WTC11 (cell line): Measurements from ENCODE around the gene SGSM2. TPM values are rescaled to one million over a fixed set of nuclear protein-coding genes. Genes with fewer than 3 reads are reported as not detected.

Experiments
- ATAC-seq: fragments of 200-7000 bp; cut with Tn5 transposase; 2 replicates; pipeline ENCODE4 v1.10.0; 2021; ENCODE audit warnings: mild to moderate bottlenecking, moderate library complexity
- CTCF ChIA-PET: fragments of 300-600 bp; sonication (Branson Sonifier 250); formaldehyde crosslinking; loops from one replicate; lab custom pipeline; 2021; ENCODE audit warnings: antibody characterized with exemption; lab: Charles Lee
- POLR2A ChIA-PET: fragments of 350-600 bp; sonication (Branson Sonifier 250); formaldehyde crosslinking; loops from one replicate; lab custom pipeline; 2021; ENCODE audit warnings: antibody characterized with exemption; lab: Charles Lee
- DNase-seq: peaks from one replicate; pipeline ENCODE4 v3.0.0; 2021; ENCODE audit warnings: low spot score
- H3K27ac Mint-ChIP-seq: 2 replicates; pipeline ENCODE4 v1.8.0; 2021; ENCODE audit warnings: mixed read lengths
- H3K27me3 Mint-ChIP-seq: 2 replicates; pipeline ENCODE4 v1.8.0; 2021; ENCODE audit warnings: low read depth, mild to moderate bottlenecking, moderate library complexity, mixed read lengths
- H3K36me3 Mint-ChIP-seq: 2 replicates; pipeline ENCODE4 v1.8.0; 2021; ENCODE audit warnings: mixed read lengths
- H3K4me1 Mint-ChIP-seq: 2 replicates; pipeline ENCODE4 v1.8.0; 2022; ENCODE audit warnings: mixed read lengths
- H3K4me3 Mint-ChIP-seq: 2 replicates; pipeline ENCODE4 v1.8.0; 2021; ENCODE audit warnings: mild to moderate bottlenecking, moderate library complexity, mixed read lengths
- H3K9me3 Mint-ChIP-seq: 2 replicates; pipeline ENCODE4 v1.8.0; 2021; ENCODE audit warnings: mixed read lengths
- KAT7 ChIP-seq: sonication (generic); formaldehyde crosslinking; IDR thresholded peaks from 2 replicates; pipeline ENCODE4 v1.8.1; 2023; ENCODE audit warnings: missing genetic modification reagents, mild to moderate bottlenecking, borderline replicate concordance
- RORB ChIP-seq: fragments of 250-450 bp; sonication (Bioruptor Pico); IDR thresholded peaks from 2 replicates; pipeline ENCODE4 v1.9.0; 2021; ENCODE audit warnings: mild to moderate bottlenecking
- ZNF317 ChIP-seq: sonication (generic); formaldehyde crosslinking; IDR thresholded peaks from 2 replicates; pipeline ENCODE4 v1.8.1; 2023; ENCODE audit warnings: low read depth, mild to moderate bottlenecking, moderate library complexity, missing genetic modification reagents, borderline replicate concordance
- total RNA-seq: library from RNA; stranded (reverse); gene quantifications from 3 replicates; pipeline ENCODE4 v1.2.3, GENCODE V29; 2021
- TF ChIP-seq, protein P1 (sequence below): sonication (generic); formaldehyde crosslinking; IDR thresholded peaks from 2 replicates; pipeline ENCODE4 v1.8.1; 2023; ENCODE audit warnings: mild to moderate bottlenecking, missing genetic modification reagents, borderline replicate concordance
- TF ChIP-seq, protein P2 (sequence below): sonication (generic); formaldehyde crosslinking; IDR thresholded peaks from 2 replicates; pipeline ENCODE4 v1.8.0; 2023; ENCODE audit warnings: mild to moderate bottlenecking, missing genetic modification reagents
- TF ChIP-seq, protein P3 (sequence below): sonication (generic); formaldehyde crosslinking; IDR thresholded peaks from 2 replicates; pipeline ENCODE4 v1.8.0; 2023; ENCODE audit warnings: missing genetic modification reagents, mild to moderate bottlenecking, borderline replicate concordance
- TF ChIP-seq, protein P4 (sequence below): fragments of 250-450 bp; sonication (Bioruptor Pico); IDR thresholded peaks from 2 replicates; pipeline ENCODE4 v1.9.0; 2021; ENCODE audit warnings: mild to moderate bottlenecking
- TF ChIP-seq, protein P5 (sequence below): fragments of 200-600 bp; IDR thresholded peaks from 2 replicates; pipeline ENCODE4 v1.8.0; 2022; ENCODE audit warnings: antibody characterized with exemption
- TF ChIP-seq, protein P6 (sequence below): fragments of 250-450 bp; sonication (Bioruptor Pico); IDR thresholded peaks from 2 replicates; pipeline ENCODE4 v1.9.0; 2021; ENCODE audit warnings: mild to moderate bottlenecking, borderline replicate concordance

The SGSM2 gene
- total RNA-seq, 1 experiment from 2014 or later = 50.3 TPM

GRCh38 chr17:2415081-2415480 is 77.8 kb downstream of the SGSM2 start:
- Mint-ChIP-seq H3K27ac (peak overlapping the region; percentile 32; the same call in 1 of the 2 replicates), H3K4me3 (no peak overlapping the region), H3K9me3 (no peaks in the 10 kb centered on the region), H3K27me3 (no peaks in the 10 kb centered on the region), H3K36me3 (peaks cover 34% of the 10 kb centered on the region), H3K4me1 (peaks cover 5% of the 10 kb centered on the region)
- ChIA-PET CTCF (interaction anchor here (0.6 to 3.3 kb wide), 13 partner anchors 10 to 1219 kb away, joined by 3 to 268 read pairs (median 21); partner anchors contain the start of gene MNT), POLR2A (interaction anchor here (0.6 to 1.3 kb wide), 3 partner anchors 22 to 372 kb away, joined by 3 to 7 read pairs (median 5); no protein-coding TSS in a partner anchor)
- TF ChIP-seq, protein P1, sequence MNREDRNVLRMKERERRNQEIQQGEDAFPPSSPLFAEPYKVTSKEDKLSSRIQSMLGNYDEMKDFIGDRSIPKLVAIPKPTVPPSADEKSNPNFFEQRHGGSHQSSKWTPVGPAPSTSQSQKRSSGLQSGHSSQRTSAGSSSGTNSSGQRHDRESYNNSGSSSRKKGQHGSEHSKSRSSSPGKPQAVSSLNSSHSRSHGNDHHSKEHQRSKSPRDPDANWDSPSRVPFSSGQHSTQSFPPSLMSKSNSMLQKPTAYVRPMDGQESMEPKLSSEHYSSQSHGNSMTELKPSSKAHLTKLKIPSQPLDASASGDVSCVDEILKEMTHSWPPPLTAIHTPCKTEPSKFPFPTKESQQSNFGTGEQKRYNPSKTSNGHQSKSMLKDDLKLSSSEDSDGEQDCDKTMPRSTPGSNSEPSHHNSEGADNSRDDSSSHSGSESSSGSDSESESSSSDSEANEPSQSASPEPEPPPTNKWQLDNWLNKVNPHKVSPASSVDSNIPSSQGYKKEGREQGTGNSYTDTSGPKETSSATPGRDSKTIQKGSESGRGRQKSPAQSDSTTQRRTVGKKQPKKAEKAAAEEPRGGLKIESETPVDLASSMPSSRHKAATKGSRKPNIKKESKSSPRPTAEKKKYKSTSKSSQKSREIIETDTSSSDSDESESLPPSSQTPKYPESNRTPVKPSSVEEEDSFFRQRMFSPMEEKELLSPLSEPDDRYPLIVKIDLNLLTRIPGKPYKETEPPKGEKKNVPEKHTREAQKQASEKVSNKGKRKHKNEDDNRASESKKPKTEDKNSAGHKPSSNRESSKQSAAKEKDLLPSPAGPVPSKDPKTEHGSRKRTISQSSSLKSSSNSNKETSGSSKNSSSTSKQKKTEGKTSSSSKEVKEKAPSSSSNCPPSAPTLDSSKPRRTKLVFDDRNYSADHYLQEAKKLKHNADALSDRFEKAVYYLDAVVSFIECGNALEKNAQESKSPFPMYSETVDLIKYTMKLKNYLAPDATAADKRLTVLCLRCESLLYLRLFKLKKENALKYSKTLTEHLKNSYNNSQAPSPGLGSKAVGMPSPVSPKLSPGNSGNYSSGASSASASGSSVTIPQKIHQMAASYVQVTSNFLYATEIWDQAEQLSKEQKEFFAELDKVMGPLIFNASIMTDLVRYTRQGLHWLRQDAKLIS = no peak
- TF ChIP-seq, protein P2, sequence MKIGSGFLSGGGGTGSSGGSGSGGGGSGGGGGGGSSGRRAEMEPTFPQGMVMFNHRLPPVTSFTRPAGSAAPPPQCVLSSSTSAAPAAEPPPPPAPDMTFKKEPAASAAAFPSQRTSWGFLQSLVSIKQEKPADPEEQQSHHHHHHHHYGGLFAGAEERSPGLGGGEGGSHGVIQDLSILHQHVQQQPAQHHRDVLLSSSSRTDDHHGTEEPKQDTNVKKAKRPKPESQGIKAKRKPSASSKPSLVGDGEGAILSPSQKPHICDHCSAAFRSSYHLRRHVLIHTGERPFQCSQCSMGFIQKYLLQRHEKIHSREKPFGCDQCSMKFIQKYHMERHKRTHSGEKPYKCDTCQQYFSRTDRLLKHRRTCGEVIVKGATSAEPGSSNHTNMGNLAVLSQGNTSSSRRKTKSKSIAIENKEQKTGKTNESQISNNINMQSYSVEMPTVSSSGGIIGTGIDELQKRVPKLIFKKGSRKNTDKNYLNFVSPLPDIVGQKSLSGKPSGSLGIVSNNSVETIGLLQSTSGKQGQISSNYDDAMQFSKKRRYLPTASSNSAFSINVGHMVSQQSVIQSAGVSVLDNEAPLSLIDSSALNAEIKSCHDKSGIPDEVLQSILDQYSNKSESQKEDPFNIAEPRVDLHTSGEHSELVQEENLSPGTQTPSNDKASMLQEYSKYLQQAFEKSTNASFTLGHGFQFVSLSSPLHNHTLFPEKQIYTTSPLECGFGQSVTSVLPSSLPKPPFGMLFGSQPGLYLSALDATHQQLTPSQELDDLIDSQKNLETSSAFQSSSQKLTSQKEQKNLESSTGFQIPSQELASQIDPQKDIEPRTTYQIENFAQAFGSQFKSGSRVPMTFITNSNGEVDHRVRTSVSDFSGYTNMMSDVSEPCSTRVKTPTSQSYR (CRISPR knock-in tag) = no peak
- TF ChIP-seq KAT7 (CRISPR knock-in tag) (no peak), RORB (no peak), ZNF317 (CRISPR knock-in tag) (no peak)
- TF ChIP-seq, protein P3, sequence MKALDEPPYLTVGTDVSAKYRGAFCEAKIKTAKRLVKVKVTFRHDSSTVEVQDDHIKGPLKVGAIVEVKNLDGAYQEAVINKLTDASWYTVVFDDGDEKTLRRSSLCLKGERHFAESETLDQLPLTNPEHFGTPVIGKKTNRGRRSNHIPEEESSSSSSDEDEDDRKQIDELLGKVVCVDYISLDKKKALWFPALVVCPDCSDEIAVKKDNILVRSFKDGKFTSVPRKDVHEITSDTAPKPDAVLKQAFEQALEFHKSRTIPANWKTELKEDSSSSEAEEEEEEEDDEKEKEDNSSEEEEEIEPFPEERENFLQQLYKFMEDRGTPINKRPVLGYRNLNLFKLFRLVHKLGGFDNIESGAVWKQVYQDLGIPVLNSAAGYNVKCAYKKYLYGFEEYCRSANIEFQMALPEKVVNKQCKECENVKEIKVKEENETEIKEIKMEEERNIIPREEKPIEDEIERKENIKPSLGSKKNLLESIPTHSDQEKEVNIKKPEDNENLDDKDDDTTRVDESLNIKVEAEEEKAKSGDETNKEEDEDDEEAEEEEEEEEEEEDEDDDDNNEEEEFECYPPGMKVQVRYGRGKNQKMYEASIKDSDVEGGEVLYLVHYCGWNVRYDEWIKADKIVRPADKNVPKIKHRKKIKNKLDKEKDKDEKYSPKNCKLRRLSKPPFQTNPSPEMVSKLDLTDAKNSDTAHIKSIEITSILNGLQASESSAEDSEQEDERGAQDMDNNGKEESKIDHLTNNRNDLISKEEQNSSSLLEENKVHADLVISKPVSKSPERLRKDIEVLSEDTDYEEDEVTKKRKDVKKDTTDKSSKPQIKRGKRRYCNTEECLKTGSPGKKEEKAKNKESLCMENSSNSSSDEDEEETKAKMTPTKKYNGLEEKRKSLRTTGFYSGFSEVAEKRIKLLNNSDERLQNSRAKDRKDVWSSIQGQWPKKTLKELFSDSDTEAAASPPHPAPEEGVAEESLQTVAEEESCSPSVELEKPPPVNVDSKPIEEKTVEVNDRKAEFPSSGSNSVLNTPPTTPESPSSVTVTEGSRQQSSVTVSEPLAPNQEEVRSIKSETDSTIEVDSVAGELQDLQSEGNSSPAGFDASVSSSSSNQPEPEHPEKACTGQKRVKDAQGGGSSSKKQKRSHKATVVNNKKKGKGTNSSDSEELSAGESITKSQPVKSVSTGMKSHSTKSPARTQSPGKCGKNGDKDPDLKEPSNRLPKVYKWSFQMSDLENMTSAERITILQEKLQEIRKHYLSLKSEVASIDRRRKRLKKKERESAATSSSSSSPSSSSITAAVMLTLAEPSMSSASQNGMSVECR (CRISPR knock-in tag) = no peak
- TF ChIP-seq, protein P4, sequence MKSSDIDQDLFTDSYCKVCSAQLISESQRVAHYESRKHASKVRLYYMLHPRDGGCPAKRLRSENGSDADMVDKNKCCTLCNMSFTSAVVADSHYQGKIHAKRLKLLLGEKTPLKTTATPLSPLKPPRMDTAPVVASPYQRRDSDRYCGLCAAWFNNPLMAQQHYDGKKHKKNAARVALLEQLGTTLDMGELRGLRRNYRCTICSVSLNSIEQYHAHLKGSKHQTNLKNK (CRISPR knock-in tag) = no peak
- DNase-seq = no peak
- no peak for ATAC-seq

DNA sequence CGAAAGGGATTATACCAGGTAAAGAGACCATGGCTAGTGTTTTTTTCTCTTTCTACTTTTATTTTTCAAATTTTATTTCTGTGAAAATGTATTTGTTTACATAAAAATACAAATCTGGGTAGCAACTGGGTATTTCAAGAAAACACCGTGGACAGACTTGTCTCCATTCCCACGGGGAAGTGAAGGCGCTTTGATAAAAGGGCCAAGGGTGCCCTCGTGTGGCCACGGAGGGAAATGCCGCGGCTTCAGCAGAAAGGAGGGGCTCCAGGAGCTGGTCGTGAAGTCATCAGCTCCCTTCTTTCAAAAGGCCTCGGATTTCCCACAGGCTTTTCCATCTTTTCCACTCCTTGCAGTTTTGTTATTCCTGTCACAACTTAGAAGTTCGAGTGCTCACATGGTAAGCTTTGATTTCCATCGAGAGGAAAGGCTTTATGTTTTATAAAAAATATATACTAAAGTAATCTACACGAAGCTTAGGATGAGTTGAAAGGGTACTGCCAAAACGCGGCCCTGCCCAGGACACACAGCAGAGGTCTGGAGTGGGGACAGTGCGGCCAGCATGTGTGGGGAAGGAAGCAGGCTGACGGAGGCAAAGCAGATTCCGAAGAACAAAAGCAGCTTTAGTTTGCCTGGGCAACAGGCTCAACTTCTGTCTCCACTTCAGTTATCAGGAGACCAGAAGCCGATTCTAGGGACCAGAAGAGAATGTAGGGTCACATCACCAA is 78.9 kb downstream of the SGSM2 start:
- CTCF ChIA-PET = interaction anchor here (0.6 to 3.3 kb wide), 56 partner anchors 9 to 380 kb away, joined by 3 to 268 read pairs (median 4); partner anchors contain the start of genes METTL16, MNT, RAP1GAP2 and SGSM2
- no peak overlapping the region for H3K4me3 Mint-ChIP-seq
- TF ChIP-seq, protein P5, sequence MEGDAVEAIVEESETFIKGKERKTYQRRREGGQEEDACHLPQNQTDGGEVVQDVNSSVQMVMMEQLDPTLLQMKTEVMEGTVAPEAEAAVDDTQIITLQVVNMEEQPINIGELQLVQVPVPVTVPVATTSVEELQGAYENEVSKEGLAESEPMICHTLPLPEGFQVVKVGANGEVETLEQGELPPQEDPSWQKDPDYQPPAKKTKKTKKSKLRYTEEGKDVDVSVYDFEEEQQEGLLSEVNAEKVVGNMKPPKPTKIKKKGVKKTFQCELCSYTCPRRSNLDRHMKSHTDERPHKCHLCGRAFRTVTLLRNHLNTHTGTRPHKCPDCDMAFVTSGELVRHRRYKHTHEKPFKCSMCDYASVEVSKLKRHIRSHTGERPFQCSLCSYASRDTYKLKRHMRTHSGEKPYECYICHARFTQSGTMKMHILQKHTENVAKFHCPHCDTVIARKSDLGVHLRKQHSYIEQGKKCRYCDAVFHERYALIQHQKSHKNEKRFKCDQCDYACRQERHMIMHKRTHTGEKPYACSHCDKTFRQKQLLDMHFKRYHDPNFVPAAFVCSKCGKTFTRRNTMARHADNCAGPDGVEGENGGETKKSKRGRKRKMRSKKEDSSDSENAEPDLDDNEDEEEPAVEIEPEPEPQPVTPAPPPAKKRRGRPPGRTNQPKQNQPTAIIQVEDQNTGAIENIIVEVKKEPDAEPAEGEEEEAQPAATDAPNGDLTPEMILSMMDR = peak; percentile 92
- TF ChIP-seq, protein P6, sequence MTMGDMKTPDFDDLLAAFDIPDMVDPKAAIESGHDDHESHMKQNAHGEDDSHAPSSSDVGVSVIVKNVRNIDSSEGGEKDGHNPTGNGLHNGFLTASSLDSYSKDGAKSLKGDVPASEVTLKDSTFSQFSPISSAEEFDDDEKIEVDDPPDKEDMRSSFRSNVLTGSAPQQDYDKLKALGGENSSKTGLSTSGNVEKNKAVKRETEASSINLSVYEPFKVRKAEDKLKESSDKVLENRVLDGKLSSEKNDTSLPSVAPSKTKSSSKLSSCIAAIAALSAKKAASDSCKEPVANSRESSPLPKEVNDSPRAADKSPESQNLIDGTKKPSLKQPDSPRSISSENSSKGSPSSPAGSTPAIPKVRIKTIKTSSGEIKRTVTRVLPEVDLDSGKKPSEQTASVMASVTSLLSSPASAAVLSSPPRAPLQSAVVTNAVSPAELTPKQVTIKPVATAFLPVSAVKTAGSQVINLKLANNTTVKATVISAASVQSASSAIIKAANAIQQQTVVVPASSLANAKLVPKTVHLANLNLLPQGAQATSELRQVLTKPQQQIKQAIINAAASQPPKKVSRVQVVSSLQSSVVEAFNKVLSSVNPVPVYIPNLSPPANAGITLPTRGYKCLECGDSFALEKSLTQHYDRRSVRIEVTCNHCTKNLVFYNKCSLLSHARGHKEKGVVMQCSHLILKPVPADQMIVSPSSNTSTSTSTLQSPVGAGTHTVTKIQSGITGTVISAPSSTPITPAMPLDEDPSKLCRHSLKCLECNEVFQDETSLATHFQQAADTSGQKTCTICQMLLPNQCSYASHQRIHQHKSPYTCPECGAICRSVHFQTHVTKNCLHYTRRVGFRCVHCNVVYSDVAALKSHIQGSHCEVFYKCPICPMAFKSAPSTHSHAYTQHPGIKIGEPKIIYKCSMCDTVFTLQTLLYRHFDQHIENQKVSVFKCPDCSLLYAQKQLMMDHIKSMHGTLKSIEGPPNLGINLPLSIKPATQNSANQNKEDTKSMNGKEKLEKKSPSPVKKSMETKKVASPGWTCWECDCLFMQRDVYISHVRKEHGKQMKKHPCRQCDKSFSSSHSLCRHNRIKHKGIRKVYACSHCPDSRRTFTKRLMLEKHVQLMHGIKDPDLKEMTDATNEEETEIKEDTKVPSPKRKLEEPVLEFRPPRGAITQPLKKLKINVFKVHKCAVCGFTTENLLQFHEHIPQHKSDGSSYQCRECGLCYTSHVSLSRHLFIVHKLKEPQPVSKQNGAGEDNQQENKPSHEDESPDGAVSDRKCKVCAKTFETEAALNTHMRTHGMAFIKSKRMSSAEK = no peak

More for the DNA sequence above, 78.9 kb downstream of the SGSM2 start:
- Mint-ChIP-seq H3K4me1 (peaks cover 5% of the 10 kb centered on the region), H3K36me3 (peaks cover 37% of the 10 kb centered on the region), H3K9me3 (no peaks in the 10 kb centered on the region), H3K27me3 (no peaks in the 10 kb centered on the region), H3K27ac (peak overlapping the region; percentile 71)
- ATAC-seq (peak; percentile 61), DNase-seq (peak; percentile 94)
- POLR2A ChIA-PET = interaction anchor here (0.6 to 1.3 kb wide), 5 partner anchors 15 to 184 kb away, joined by 3 to 11 read pairs (median 6); no protein-coding TSS in a partner anchor
